Stimulated activated naive CD4-positive, alpha-beta T cell treated with Interleukin-2 at 50 U/mL for 16 hours (primary cell): ENCODE measurements around the gene NFKB1.
A peak's percentile ranks its signal among the peaks of the same experiment; 100 is the strongest.
"Not testable (repeated sequence)": the region's sequence is repeated elsewhere in the genome, so short reads cannot be mapped to it uniquely, and the experiment has no call there.

Experiments used
- DNase-seq: peaks from one replicate; lab custom pipeline; 2025; lab: John Stamatoyannopoulos, UW

The NFKB1 gene

GRCh38 chr4:102567427-102567826 is 66.3 kb downstream of the NFKB1 start:
- DNase-seq = no peak

- no peak for DNase-seq
Measured at GRCh38 chr4:102569200-102569599, 68.0 kb downstream of the NFKB1 start.

- not testable (repeated sequence) for DNase-seq
Measured at GRCh38 chr4:102570211-102570610, 69.1 kb downstream of the NFKB1 start.

GRCh38 chr4:102572452-102572851 is 71.3 kb downstream of the NFKB1 start:
- DNase-seq = no peak

- no peak for DNase-seq
Measured at GRCh38 chr4:102574317-102574716, 73.2 kb downstream of the NFKB1 start.

GRCh38 chr4:102575369-102576129 is 74.4 kb downstream of the NFKB1 start:
- DNase-seq = no peak

- DNase-seq = no peak
Measured at GRCh38 chr4:102578270-102578669, 77.1 kb downstream of the NFKB1 start.

GRCh38 chr4:102578819-102579218 is 77.7 kb downstream of the NFKB1 start:
- no peak for DNase-seq

GRCh38 chr4:102579794-102580462 is 78.8 kb downstream of the NFKB1 start:
- DNase-seq = no peak

- DNase-seq = no peak
Measured at GRCh38 chr4:102580463-102580842, 79.3 kb downstream of the NFKB1 start.

GRCh38 chr4:102584091-102584490 is 82.9 kb downstream of the NFKB1 start:
- no peak for DNase-seq

GRCh38 chr4:102585329-102585728 is 84.2 kb downstream of the NFKB1 start:
- DNase-seq = no peak

GRCh38 chr4:102586002-102586643 is 85.0 kb downstream of the NFKB1 start:
- DNase-seq = no peak

GRCh38 chr4:102586644-102587021 is 85.5 kb downstream of the NFKB1 start:
- DNase-seq = peak; percentile 12

GRCh38 chr4:102589743-102590142 is 88.6 kb downstream of the NFKB1 start:
- DNase-seq = no peak

- DNase-seq = no peak
Measured at GRCh38 chr4:102592256-102592655, 91.1 kb downstream of the NFKB1 start.

- no peak for DNase-seq
Measured at GRCh38 chr4:102593147-102593546, 92.0 kb downstream of the NFKB1 start.

GRCh38 chr4:102594000-102594399 is 92.8 kb downstream of the NFKB1 start:
- DNase-seq = no peak

GRCh38 chr4:102596532-102596931 is 95.4 kb downstream of the NFKB1 start:
- no peak for DNase-seq

GRCh38 chr4:102598086-102598761 is 97.1 kb downstream of the NFKB1 start:
- DNase-seq = no peak

- peak; percentile 21 for DNase-seq
Measured at GRCh38 chr4:102598762-102599374, 97.7 kb downstream of the NFKB1 start.

- DNase-seq = no peak
Measured at GRCh38 chr4:102599455-102599854, 98.3 kb downstream of the NFKB1 start.
